ENCODE results near the gene SLC9A9.

Gene SLC9A9

GRCh38 chr3:143847787-143848631, at the start of gene SLC9A9:
Gene SLC9A9 (minus strand): TSS chr3:143848468. CDS start chr3:143848322, 146 bp downstream.
- no peak for TF ChIP-seq CTCF (conservative IDR thresholded peaks at IDR 0.05; ENCODE audit: low read depth, low read length)
- peak within 1 kb of the TSS; percentile 68 for H3K4me3 ChIP-seq (ENCODE audit: low read depth, low read length)
- DNase-seq (ENCODE audit: low read depth) = peak; percentile 82

- DNase-seq (ENCODE audit: low read depth) = peak; percentile 85
- H3K4me3 ChIP-seq (ENCODE audit: low read depth, low read length) = no peak overlapping the region
- no peak for TF ChIP-seq CTCF (conservative IDR thresholded peaks at IDR 0.05; ENCODE audit: low read depth, low read length)
Observed at GRCh38 chr3:143897576-143898295, 49.5 kb upstream of the SLC9A9 start.

- DNase-seq (ENCODE audit: low read depth) = no peak
- no peak overlapping the region for H3K4me3 ChIP-seq (ENCODE audit: low read depth, low read length)
- no peak for TF ChIP-seq CTCF (conservative IDR thresholded peaks at IDR 0.05; ENCODE audit: low read depth, low read length)
Observed at GRCh38 chr3:143896486-143896885, 48.2 kb upstream of the SLC9A9 start.

GRCh38 chr3:143895805-143896204, 47.5 kb upstream of the SLC9A9 start:
- peak; percentile 50 for DNase-seq (ENCODE audit: low read depth)
- TF ChIP-seq CTCF (conservative IDR thresholded peaks at IDR 0.05; ENCODE audit: low read depth, low read length) = peak; percentile 38
- H3K4me3 ChIP-seq (ENCODE audit: low read depth, low read length) = no peak overlapping the region

GRCh38 chr3:143888846-143889245, 40.6 kb upstream of the SLC9A9 start:
- no peak overlapping the region for H3K4me3 ChIP-seq (ENCODE audit: low read depth, low read length)
- TF ChIP-seq CTCF (conservative IDR thresholded peaks at IDR 0.05; ENCODE audit: low read depth, low read length) = no peak
- no peak for DNase-seq (ENCODE audit: low read depth)

GRCh38 chr3:143888166-143888565, 39.9 kb upstream of the SLC9A9 start:
- H3K4me3 ChIP-seq (ENCODE audit: low read depth, low read length) = no peak overlapping the region
- no peak for TF ChIP-seq CTCF (conservative IDR thresholded peaks at IDR 0.05; ENCODE audit: low read depth, low read length)
- no peak for DNase-seq (ENCODE audit: low read depth)
